ENCODE results near the gene DNAJC4.
A peak's percentile ranks its signal among the peaks of the same experiment; 100 is the strongest.

Gene DNAJC4

DNA sequence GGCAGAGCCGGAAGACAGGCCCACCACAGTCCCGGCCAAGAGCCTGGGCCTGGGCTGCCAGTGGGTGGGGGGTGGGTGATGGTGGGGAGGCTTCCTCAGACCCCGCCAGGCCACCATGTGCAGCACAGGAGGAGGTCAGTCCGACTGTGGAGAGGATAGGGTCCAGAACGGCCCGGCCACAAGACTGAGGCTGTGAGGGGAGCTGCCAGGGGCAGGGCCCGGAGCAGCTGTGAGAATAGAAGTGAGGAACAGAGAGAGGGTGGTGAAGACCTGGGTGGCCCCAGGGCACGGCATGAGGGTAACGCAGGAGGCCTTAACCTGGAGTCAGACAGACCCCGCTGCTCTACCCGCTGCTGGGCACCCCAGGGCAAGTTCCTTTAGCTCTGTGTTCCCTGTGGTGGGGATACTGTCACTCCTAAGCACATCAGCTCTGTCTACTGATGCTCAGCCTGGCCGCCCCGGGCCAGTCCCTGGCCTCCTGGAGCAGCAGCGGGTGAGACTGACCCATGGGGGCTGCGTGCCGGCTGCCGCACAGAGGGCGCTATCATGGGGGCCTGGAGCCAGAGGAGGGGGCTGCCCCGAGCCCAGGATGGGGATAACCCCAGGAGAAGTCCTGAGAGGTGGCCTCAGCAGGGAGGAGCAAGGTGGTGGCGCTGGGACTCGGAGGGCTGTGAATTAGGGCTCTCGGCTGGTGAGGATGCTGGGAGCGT lies 22.1 kb upstream of the DNAJC4 start:
- DNase-seq: no peak

DNA sequence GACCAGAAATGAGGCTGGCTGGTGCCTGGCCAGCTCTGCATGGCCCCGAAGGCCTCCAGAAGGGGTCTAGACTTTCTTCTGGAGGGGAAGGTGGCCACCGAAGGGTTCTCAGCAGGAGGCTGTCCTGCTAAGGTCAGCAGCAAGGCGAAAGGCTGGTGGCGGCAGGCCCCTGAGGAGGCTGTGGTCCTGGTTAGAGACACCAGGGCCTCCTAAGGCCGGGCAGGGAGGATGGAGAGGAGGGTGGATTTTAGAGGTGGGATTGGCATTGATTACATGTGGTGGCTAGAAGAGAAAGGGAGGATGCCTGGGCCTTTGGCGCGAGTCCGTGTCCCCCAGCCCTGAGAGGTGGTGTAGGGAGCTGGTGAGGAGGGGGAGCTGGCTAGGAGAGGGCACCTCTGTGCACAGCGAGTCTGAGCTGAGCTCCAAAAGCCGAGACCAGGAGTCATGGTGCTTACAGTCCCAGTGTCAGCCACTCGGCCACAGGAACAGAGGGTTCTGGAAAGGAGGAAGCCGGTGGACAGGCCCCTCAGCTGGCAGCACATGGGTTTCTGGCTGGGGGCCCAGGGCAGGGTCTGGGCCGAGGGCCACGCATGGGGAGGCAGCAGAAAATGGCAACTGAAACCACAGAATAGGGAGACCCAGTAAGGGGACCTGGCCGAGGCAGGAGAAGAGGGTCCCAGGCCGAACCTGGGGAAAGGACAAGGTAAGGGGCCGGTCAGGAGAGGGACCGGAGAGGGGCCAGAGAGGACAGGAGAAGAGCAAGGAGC lies 21.4 kb upstream of the DNAJC4 start:
- peak in 6 of 58 donors; percentile 13 to 49 (median 29) for DNase-seq

DNA sequence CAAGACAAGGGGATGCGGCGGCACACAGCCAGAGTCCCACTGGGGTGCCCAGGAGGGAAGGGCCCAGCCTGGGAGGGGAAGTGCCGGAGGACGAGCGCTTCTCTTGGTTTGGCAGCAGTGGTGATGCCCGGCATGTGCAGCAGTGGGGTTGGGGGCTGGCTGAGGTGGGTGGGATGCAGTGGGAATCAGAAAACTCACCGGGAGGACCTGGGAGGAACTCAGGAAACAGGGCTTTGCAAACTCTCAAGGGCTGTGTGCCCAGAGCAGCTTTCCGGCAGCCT lies 20.8 kb upstream of the DNAJC4 start:
- no peak for DNase-seq

DNA sequence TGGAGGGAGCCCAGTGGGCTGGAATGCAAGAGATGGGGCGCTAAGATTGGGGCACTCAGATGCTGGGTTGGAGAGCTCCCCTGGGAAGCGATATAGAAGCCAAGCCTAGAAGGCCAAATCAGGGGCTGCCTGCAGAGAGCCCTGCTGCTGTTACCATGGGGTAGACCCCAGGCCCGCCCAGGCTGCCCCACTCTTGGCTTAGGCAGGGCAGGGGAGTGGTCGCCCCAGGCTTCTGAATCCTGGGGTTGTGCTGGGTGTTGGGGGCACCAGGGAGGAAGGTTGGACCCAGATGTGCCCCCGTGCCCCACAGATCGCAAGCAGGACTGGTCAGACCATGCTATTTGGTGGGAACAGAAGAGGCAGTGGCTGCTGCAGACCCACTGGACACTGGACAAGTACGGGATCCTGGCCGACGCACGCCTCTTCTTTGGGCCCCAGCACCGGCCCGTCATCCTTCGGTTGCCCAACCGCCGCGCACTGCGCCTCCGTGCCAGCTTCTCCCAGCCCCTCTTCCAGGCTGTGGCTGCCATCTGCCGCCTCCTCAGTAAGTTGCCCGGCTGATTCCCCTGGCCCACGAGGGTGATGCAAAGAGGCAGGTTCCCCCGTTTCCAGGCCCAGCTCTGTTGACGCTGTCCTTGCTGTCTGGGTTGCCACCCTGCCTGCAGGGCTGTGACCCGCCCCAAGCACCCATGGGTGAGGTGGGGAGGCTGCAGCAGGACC lies 19.9 kb upstream of the DNAJC4 start:
- no peak for DNase-seq

DNA sequence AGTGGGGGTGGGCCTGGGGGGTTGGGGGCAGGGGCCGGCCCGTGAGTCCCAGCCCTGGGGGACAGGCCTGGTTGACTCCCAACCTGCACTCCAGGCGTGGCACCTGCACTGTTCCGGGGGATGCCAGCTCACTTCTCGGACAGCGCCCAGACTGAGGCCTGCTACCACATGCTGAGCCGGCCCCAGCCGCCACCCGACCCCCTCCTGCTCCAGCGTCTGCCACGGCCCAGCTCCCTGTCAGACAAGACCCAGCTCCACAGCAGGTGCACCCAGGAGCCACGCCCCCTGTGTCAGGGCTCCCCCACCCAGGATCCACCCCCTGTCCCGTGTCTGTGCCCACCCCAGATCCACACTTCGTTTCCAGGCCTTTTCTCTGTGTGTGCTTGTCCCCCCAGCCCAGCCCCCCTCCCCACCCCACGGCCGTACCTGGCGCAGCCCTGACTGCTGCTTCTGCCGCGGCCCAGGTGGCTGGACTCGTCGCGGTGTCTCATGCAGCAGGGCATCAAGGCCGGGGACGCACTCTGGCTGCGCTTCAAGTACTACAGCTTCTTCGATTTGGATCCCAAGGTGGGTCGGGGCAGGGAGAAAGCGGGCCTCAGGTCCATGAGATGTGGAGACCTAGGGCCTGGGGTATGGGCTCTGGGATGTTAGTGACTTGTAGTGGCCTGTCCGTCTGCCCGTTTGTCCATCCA lies 19.0 kb upstream of the DNAJC4 start:
- no peak for DNase-seq

DNA sequence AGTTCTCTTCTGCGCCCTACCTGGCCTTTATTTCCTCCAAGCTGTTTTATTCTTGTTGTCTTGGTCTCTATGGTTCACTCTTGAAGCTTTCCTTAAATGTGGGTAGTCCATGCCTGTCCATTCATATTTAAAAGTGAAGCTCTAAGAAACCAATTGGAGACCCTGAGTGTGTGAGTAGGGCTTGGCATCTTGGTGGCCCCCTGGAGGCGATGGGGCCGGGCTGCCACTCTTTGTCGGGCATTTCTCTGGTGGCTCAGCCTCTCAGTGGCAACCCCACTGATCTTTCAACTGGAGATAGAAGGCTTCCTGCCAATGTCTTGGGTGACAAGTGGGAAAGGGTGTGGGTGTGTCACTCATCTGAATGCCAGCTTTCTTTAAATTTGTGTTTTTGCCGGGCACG lies 13.5 kb upstream of the DNAJC4 start:
- no peak for DNase-seq

DNA sequence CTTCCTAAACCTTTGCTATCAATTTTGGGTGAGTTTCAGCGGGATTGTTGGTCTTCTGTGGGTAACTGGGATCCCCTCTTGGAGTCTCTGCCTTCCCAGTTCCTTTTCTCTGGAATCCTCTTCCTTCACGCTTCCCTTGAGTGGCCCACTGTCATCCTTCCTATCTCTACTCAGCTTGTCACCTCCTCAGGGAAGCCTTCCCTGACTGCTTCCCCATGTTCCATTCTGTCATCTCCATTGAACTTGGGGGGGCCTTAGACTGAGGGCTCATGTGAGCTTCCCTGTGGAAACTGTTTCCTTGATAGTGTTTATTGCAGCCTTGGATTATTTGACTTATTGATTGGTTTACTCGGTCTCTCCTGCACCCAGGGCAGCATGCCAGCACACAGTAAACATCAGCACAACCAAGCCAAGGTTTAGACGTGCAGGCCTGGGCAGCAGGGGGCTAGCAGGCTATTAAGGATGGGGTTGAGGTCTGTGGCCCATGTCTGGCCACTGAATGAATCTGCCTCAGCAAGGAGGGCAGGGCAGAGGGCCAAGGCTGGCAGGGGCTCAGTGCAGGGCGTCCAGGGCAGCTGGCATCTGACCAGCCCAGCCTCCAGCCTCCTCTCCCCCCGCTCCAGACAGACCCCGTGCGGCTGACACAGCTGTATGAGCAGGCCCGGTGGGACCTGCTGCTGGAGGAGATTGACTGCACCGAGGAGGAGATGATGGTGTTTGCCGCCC lies 11.6 kb upstream of the DNAJC4 start:
- peak in 5 of 58 donors; percentile 25 to 39 (median 31) for DNase-seq

DNA sequence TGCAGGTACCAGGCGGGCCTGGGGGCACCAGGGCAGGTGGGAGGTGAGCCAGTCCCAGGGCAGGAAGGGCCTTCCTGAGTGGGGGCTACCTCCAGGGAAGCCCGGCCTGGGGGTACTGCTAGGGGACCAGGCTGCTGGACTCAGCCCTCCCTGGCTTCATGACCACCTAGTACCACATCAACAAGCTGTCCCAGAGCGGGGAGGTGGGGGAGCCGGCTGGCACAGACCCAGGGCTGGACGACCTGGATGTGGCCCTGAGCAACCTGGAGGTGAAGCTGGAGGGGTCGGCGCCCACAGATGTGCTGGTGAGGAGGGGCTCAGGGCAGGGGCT lies 11.0 kb upstream of the DNAJC4 start:
- DNase-seq: no peak

DNA sequence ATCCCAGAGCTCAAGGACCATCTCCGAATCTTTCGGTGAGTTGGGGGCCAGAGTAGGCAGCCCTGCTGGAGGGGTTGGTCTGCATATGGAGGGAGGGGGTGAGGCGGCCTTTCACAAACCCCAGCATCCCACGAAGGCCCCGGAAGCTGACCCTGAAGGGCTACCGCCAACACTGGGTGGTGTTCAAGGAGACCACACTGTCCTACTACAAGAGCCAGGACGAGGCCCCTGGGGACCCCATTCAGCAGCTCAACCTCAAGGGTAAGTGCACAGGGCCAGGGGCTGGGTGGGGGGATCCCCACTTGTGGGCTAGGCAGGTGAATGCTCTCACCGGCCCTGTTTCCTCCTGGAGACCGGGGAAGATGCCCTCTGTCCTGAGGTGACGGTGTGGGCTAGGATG lies 10.6 kb upstream of the DNAJC4 start:
- no peak for DNase-seq

DNA sequence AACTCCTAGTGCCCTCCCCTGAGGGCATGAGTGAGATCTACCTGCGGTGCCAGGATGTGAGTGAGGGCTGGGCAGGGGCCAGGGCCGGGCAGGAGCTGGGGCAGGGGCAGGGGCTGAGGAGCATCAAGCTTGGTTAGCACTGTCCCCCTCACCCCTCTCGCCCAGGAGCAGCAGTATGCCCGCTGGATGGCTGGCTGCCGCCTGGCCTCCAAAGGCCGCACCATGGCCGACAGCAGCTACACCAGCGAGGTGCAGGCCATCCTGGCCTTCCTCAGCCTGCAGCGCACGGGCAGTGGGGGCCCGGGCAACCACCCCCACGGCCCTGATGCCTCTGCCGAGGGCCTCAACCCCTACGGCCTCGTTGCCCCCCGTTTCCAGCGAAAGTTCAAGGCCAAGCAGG lies 10.1 kb upstream of the DNAJC4 start:
- no peak for DNase-seq

DNA sequence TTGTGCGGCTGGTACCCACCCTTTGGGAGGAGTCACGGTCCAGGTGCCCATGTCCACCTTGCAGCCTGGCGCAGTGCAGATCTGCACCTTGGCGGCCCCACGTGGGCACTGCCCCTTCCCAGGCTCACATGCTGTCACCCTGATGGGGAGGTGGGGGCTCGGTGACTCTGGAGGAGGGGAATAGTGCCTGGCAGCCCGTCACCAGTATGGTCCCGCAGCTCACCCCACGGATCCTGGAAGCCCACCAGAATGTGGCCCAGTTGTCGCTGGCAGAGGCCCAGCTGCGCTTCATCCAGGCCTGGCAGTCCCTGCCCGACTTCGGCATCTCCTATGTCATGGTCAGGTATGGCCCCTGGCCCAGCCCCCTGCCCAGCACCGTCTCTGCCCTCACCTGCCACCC lies 9.6 kb upstream of the DNAJC4 start:
- DNase-seq: no peak

DNA sequence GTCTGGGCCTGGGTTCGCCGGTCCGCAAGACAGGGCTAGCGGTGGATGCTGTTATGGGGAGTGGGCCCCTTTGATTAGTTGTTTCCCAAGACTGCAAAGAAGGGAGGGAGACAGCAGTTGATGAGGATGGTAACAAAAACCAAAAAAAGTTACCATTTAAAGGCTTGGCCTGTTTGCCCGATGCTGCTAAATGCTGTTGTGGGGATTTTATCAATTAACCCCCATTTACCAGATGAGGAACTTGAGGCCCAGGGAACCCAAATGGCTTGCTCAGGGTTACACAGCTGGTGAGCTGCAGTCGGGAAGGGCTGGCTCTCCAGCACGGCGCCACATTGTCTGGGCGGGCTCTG lies 7.7 kb upstream of the DNAJC4 start:
- DNase-seq: no peak

DNA sequence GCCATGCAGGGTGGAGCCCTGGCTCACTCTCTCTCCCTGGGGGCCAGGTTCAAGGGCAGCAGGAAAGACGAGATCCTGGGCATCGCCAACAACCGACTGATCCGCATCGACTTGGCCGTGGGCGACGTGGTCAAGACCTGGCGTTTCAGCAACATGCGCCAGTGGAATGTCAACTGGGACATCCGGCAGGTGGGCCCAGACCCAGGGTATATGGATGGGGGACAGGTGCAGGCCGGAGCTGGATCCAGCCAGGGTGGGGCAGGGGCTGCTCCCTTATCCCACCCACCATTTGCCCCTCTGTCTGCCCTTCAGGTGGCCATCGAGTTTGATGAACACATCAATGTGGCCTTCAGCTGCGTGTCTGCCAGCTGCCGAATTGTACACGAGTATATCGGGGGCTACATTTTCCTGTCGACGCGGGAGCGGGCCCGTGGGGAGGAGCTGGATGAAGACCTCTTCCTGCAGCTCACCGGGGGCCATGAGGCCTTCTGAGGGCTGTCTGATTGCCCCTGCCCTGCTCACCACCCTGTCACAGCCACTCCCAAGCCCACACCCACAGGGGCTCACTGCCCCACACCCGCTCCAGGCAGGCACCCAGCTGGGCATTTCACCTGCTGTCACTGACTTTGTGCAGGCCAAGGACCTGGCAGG lies 7.2 kb upstream of the DNAJC4 start:
- DNase-seq: no peak

DNA sequence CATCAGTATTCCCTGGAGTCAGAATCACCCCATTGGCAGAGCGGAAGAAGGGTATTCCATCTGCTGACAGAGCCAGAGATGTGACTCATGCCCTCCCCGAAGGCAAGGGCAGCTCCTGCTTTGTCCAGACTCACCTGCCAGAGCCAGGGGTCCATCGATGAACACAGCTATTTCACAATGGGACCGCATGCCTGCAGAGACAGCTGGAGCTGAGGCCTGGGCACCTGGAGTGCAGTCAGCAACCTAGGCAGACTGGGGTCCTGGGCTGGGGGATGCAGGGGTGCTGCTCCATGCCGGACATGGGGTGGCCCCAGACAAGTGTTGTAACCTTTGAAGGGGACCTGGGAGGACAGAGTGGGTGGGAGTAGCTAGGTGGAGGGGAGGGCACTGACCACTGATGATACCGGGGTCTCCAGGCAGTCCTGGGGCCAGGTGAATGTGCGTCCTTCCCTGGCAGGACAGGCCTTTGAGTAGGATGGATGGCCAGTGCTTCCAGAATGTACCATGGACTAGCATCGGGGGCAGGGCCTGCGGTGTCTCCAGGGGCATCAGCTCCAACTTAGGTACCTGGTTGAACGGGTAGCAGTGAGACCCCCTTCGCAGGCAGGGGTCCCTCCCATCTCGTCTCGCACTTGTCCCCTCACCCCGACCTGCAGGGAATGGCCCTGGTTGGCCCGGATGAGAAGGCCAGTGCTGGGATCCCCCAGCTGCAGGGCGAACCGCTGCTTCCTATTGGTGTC lies 6.0 kb upstream of the DNAJC4 start:
- DNase-seq: no peak

DNA sequence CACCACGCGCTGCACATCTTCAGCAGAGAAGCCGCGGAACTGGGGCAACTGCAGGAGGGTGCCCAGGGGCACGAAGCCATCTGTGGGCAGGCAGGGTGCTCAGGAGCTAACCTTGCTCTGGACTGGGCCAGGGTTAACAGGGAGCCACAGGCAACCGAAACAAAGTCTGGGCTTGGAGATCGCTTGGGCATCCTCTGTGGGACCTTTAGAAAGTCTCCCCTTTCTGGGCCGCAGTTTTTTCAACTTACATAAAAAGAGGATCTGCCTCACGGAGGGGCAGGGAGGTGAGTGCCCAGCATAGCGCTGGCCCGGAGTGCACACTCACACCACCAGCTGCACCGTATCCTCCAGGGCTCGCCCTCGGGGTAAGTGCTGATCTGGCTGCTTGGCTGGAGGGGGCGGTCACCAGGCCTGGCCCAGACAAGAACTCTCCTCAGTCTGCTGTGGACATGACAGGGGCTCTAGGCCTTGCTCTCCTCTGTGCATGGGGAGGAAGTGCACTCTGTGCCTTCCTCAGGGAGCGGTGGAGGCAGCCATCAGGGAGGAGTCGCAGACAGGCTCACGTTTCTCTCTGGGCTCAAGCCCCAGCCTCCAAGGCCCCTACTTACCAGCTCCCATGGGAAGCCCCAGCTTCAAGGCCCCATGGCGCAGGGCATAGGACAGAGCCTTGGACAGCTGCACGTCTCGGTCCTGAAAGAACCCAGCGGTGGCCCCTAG lies 5.3 kb upstream of the DNAJC4 start:
- no peak for DNase-seq

DNA sequence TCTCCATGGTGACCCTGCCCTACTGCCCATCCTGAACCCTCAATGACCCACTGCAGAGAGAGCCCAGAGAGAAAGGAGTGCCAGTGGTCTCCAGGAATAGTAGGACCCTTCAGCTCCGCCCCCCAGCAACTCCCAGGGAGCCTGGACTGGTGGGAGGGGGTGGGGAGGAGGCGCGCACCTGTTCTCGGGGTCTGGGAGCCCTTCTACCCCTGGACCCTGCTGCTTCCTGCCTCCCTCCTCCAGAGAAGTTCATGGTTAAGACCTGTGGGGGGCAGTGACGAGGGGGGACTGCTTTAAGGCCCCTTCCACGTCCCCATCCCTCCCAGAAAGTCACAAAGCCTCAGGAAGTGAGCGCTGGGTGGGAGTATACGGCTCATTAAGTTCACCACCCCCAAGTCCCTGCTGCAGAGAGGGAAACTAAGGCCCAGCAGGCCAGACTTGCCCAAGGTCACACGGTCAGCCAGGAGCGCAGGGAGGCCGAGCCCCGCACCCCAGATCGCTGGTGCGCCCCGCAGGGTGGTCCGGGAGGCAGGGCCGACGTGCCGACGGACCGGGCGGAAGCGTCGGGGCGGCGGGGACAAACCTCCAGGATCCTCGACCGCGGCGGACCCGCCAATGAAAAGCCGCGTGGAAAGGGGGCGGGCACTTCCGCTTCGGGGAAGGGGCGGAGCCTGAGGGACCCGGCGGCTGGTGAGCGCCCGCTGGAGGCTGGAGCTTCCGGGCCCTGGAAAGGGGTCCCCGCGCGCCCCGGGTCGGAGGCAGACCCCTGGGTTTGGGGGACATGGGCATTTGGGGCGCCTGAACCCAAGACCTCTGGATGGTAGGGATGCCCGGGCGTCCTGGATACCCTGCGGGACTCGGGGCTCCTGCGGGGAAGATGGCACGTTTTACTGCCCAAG lies 4.5 kb upstream of the DNAJC4 start, which contains the start of the genes NUDT22 and TRPT1:
TSS of gene NUDT22 (plus strand) at position 667 of the 899 bp plus-strand sequence. CDS start 379 bp downstream, outside the sequence.
TSS of gene TRPT1 (minus strand) at position 579 of the 899 bp plus-strand sequence. CDS start at position 253, 326 bp downstream.
- peak; percentile 30 to 92 (median 82) for DNase-seq

DNA sequence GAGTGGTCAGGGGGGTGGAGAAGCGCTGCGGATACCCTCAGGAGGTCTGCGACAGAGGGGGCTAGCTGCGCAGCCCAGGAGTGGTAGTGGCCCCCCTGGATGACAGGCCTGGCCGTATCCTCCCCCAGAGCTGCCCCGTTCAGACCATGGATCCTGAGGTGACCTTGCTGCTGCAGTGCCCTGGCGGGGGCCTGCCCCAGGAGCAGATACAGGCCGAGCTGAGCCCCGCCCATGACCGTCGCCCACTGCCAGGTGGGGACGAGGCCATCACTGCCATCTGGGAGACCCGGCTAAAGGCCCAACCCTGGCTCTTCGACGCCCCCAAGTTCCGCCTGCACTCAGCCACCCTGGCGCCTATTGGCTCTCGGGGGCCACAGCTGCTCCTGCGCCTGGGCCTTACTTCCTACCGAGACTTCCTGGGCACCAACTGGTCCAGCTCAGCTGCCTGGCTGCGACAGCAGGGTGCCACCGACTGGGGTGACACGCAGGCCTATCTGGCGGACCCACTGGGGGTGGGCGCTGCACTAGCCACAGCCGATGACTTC lies 3.8 kb upstream of the DNAJC4 start:
- peak in 19 of 58 donors; percentile 25 to 65 (median 45) for DNase-seq
